H9 (cell line): ENCODE data around the gene BRSK2. TPM values are rescaled to one million over a fixed set of nuclear protein-coding genes. Genes with fewer than 3 reads are reported as not detected.

Experiments used
- DNase-seq: peaks from one replicate; pipeline ENCODE4 v3.0.0-alpha.2; 2017
- H2AFZ ChIP-seq: one replicate; pipeline ENCODE4 v1.6.1; 2013; ENCODE audit warnings: mild to moderate bottlenecking, low read length, control low read depth, moderate library complexity
- H2AK5ac ChIP-seq: 2 replicates; pipeline ENCODE4 v1.6.1; 2013; ENCODE audit warnings: low read length, control low read depth, mixed read lengths; ENCODE audit not compliant: insufficient read length
- H2BK120ac ChIP-seq: one replicate; pipeline ENCODE4 v1.6.1; 2013; ENCODE audit warnings: low read depth, mild to moderate bottlenecking, low read length, control low read depth, inconsistent platforms; ENCODE audit not compliant: poor library complexity, severe bottlenecking
- H2BK12ac ChIP-seq: 2 replicates; pipeline ENCODE4 v1.6.1; 2013; ENCODE audit warnings: low read length, control low read depth, mixed read lengths, low read depth; ENCODE audit not compliant: insufficient read length
- H2BK15ac ChIP-seq: 2 replicates; pipeline ENCODE4 v1.6.1; 2013; ENCODE audit warnings: low read depth, low read length, control low read depth
- H2BK20ac ChIP-seq: one replicate; pipeline ENCODE4 v1.6.1; 2013; ENCODE audit warnings: low read depth, mild to moderate bottlenecking, low read length, control low read depth, inconsistent platforms; ENCODE audit not compliant: poor library complexity, severe bottlenecking
- H2BK5ac ChIP-seq: 2 replicates; pipeline ENCODE4 v1.6.1; 2013; ENCODE audit warnings: low read length, control low read depth, mixed read lengths; ENCODE audit not compliant: insufficient read length
- H3K14ac ChIP-seq: 2 replicates; pipeline ENCODE4 v1.6.1; 2013; ENCODE audit warnings: low read length, control low read depth; ENCODE audit not compliant: insufficient read depth
- H3K18ac ChIP-seq: 2 replicates; pipeline ENCODE4 v1.6.1; 2013; ENCODE audit warnings: low read depth, mild to moderate bottlenecking, mixed read lengths, low read length, control low read depth; ENCODE audit not compliant: insufficient read length
- H3K23ac ChIP-seq: 2 replicates; pipeline ENCODE4 v1.6.1; 2013; ENCODE audit warnings: low read length, control low read depth, mixed read lengths, low read depth; ENCODE audit not compliant: insufficient read length
- H3K23me2 ChIP-seq: 2 replicates; pipeline ENCODE4 v1.6.1; 2013; ENCODE audit warnings: low read depth, mild to moderate bottlenecking, mixed read lengths, low read length, control low read depth; ENCODE audit not compliant: insufficient read length, poor library complexity, severe bottlenecking
- H3K27ac ChIP-seq: 2 replicates; pipeline ENCODE4 v1.5.1; 2013; ENCODE audit warnings: low read length, control low read depth, mixed read lengths, low read depth; ENCODE audit not compliant: insufficient read length
- H3K27me3 ChIP-seq: 2 replicates; pipeline ENCODE4 v1.6.1; 2013; ENCODE audit warnings: low read length, control low read depth, inconsistent platforms; ENCODE audit not compliant: insufficient read depth
- H3K4ac ChIP-seq: 2 replicates; pipeline ENCODE4 v1.6.1; 2013; ENCODE audit warnings: low read depth, mild to moderate bottlenecking, control low read depth, inconsistent platforms, low read length, moderate library complexity
- H3K4me1 ChIP-seq: 2 replicates; pipeline ENCODE4 v1.6.1; 2013; ENCODE audit warnings: low read length, control low read depth, inconsistent platforms; ENCODE audit not compliant: insufficient read depth
- H3K4me2 ChIP-seq: 2 replicates; pipeline ENCODE4 v1.6.1; 2013; ENCODE audit warnings: low read length, control low read depth, mixed read lengths; ENCODE audit not compliant: insufficient read length, insufficient read depth
- H3K56ac ChIP-seq: 2 replicates; pipeline ENCODE4 v1.6.1; 2013; ENCODE audit warnings: low read depth, mild to moderate bottlenecking, mixed read lengths, low read length, control low read depth; ENCODE audit not compliant: insufficient read length
- H3K79me1 ChIP-seq: 2 replicates; pipeline ENCODE4 v1.6.1; 2013; ENCODE audit warnings: low read depth, mild to moderate bottlenecking, moderate library complexity, low read length, control low read depth, inconsistent platforms; ENCODE audit not compliant: insufficient read depth, poor library complexity, severe bottlenecking
- H3K79me2 ChIP-seq: 2 replicates; pipeline ENCODE4 v1.6.1; 2013; ENCODE audit warnings: low read length, control low read depth, inconsistent platforms; ENCODE audit not compliant: insufficient read depth
- H3K9ac ChIP-seq: 2 replicates; pipeline ENCODE4 v1.6.1; 2013; ENCODE audit warnings: low read length, control low read depth, mixed read lengths; ENCODE audit not compliant: insufficient read length; ENCODE audit errors: extremely low read depth
- H3K9me3 ChIP-seq: one replicate; pipeline ENCODE4 v1.6.1; 2013; ENCODE audit warnings: low read depth, low read length, inconsistent platforms; ENCODE audit not compliant: control insufficient read depth
- H3T11ph ChIP-seq: one replicate; pipeline ENCODE4 v1.6.1; 2013; ENCODE audit warnings: mild to moderate bottlenecking, low read length, control low read depth, inconsistent platforms
- H4K20me1 ChIP-seq: one replicate; pipeline ENCODE4 v1.6.1; 2013; ENCODE audit not compliant: control insufficient read depth, insufficient read length, insufficient read depth
- H4K5ac ChIP-seq: 2 replicates; pipeline ENCODE4 v1.6.1; 2013; ENCODE audit warnings: low read depth, mild to moderate bottlenecking, mixed read lengths, low read length, control low read depth; ENCODE audit not compliant: insufficient read length
- H4K8ac ChIP-seq: replicated peaks from 2 replicates; pipeline ENCODE4 v1.6.1; 2013; ENCODE audit warnings: low read length, control low read depth, mixed read lengths, low read depth; ENCODE audit not compliant: insufficient read length
- H4K91ac ChIP-seq: 2 replicates; pipeline ENCODE4 v1.6.1; 2013; ENCODE audit warnings: low read depth, mild to moderate bottlenecking, moderate library complexity, mixed read lengths, low read length, control low read depth; ENCODE audit not compliant: insufficient read length
- H3K27ac Mint-ChIP-seq, 3 experiments: 2 replicates in 2 of 3; 3 replicates in 1 of 3; pipeline ENCODE4 v1.8.0; 2020 to 2021; ENCODE audit warnings: mixed read lengths in 3 of 3, mild to moderate bottlenecking in 1 of 3, moderate library complexity in 1 of 3
- H3K27me3 Mint-ChIP-seq: 2 replicates; pipeline ENCODE4 v1.8.0; 2021; ENCODE audit warnings: low read depth, mild to moderate bottlenecking, moderate library complexity, mixed read lengths
- H3K36me3 Mint-ChIP-seq, 3 experiments: 2 replicates in 2 of 3; 3 replicates in 1 of 3; pipeline ENCODE4 v1.8.0; 2020 to 2021; ENCODE audit warnings: low read depth in 3 of 3, mixed read lengths in 3 of 3; ENCODE audit not compliant: insufficient read depth in 1 of 3
- H3K4me1 Mint-ChIP-seq, 2 experiments: 2 replicates each; pipeline ENCODE4 v1.8.0; 2020; ENCODE audit warnings: mixed read lengths in 2 of 2
- H3K4me3 Mint-ChIP-seq, 2 experiments: 2 replicates in 1 of 2; 3 replicates in 1 of 2; pipeline ENCODE4 v1.8.0; 2020 to 2021; ENCODE audit warnings: mild to moderate bottlenecking in 2 of 2, mixed read lengths in 2 of 2, moderate library complexity in 1 of 2
- H3K9me3 Mint-ChIP-seq, 2 experiments: 2 replicates in 1 of 2; 3 replicates in 1 of 2; pipeline ENCODE4 v1.8.0; 2020; ENCODE audit warnings: mild to moderate bottlenecking in 2 of 2, mixed read lengths in 2 of 2, moderate library complexity in 1 of 2
- WGBS: extraction: QIAGEN DNeasy Blood & Tissue Kit; methylation state at CpG from one replicate; pipeline ENCODE4 v1.1.7; 2013; ENCODE audit warnings: missing lambda C conversion rate, low lambda C conversion rate, mixed read lengths; ENCODE audit not compliant: insufficient read length; ENCODE audit errors: extremely low coverage; 5-methylcytosine and 5-hydroxymethylcytosine counted together
- total RNA-seq: library from RNA; stranded (reverse); gene quantifications from 2 replicates; pipeline ENCODE4 v1.2.1, GENCODE V29; 2021
- TF ChIP-seq, protein P1 (sequence below): fragments of 200-600 bp; sonication (generic); conservative IDR thresholded peaks from 3 replicates; pipeline ENCODE4 v1.8.0; 2021; ENCODE audit warnings: antibody characterized with exemption, mild to moderate bottlenecking

BRSK2 gene
- total RNA-seq, 1 experiment from 2014 or later, result 28.4 TPM

DNA sequence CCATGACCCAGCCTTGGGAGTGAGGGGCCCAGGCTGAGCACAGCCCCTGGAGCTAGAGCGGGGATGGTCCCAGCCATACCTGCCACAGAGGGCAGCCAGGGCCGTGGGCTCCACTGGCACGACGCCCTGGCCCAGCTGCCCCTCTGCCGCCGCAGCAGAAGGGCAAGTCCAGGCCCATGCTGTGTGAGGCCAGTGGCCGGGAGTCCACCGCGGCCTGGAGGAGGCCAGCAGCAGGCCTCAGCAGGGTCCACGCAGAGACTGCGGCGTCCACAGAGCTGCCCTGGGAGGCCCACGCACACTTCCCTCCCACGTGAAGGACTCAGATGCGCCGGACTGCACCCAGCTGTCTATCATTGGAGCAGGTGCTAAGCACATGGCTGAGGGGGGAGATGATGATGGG, 73.3 kb downstream of the BRSK2 start:
- no CpG with 5 or more reads among the region's 16 CpGs for WGBS
- no peaks in the 10 kb centered on the region for H3K23me2 ChIP-seq
- no peak overlapping the region for H3K27ac Mint-ChIP-seq

More for the DNA sequence above, 73.3 kb downstream of the BRSK2 start:
- Histone ChIP-seq H2BK5ac (no peak overlapping the region), H3K56ac (no peak overlapping the region), H3K79me1 (no peaks in the 10 kb centered on the region), H4K20me1 (no peaks in the 10 kb centered on the region), H3K4ac (no peak overlapping the region), H3K4me2 (no peak overlapping the region), H3K27me3 (no peaks in the 10 kb centered on the region), H4K91ac (no peak overlapping the region), H3K4me1 (no peaks in the 10 kb centered on the region), H2BK15ac (no peak overlapping the region), H4K5ac (no peak overlapping the region), H3K14ac (no peak overlapping the region), H2BK12ac (no peak overlapping the region), H2AFZ (no peak overlapping the region), H2BK120ac (no peak overlapping the region), H3K23ac (no peak overlapping the region), H3T11ph (no peak overlapping the region), H4K8ac (no peak overlapping the region), H2BK20ac (no peak overlapping the region), H3K9ac (no peak overlapping the region), H3K27ac (no peak overlapping the region), H2AK5ac (no peak overlapping the region), H3K79me2 (no peaks in the 10 kb centered on the region), H3K18ac (no peak overlapping the region), H3K9me3 (no peaks in the 10 kb centered on the region)
- H3K4me1 Mint-ChIP-seq, result peaks cover 3 to 13% of the 10 kb centered on the region in 2 experiments; a peak in 3 of 4 replicates
- H3K9me3 Mint-ChIP-seq, result no peaks in the 10 kb centered on the region
- H3K36me3 Mint-ChIP-seq, result peaks cover 2 to 6% (median 5%) of the 10 kb centered on the region in 3 experiments; a peak in 1 of 7 replicates
- H3K4me3 Mint-ChIP-seq, result no peak overlapping the region
- TF ChIP-seq, protein P1, sequence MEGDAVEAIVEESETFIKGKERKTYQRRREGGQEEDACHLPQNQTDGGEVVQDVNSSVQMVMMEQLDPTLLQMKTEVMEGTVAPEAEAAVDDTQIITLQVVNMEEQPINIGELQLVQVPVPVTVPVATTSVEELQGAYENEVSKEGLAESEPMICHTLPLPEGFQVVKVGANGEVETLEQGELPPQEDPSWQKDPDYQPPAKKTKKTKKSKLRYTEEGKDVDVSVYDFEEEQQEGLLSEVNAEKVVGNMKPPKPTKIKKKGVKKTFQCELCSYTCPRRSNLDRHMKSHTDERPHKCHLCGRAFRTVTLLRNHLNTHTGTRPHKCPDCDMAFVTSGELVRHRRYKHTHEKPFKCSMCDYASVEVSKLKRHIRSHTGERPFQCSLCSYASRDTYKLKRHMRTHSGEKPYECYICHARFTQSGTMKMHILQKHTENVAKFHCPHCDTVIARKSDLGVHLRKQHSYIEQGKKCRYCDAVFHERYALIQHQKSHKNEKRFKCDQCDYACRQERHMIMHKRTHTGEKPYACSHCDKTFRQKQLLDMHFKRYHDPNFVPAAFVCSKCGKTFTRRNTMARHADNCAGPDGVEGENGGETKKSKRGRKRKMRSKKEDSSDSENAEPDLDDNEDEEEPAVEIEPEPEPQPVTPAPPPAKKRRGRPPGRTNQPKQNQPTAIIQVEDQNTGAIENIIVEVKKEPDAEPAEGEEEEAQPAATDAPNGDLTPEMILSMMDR, result no peak
- no peaks in the 10 kb centered on the region; the same call in 1 of the 2 replicates for H3K27me3 Mint-ChIP-seq
- no peak for DNase-seq
